ENCODE results near the gene MYRF.

GRCh38 chr11:61752925-61753521 lies 587 bp downstream of the MYRF start:
- peak in 1 of 7 experiments; percentile 11 for TF ChIP-seq CTCF (IDR thresholded peaks at IDR 0.05)
- TF ChIP-seq POLR2A (IDR thresholded peaks at IDR 0.05), result no peak
